ELF-1 (cell line): ENCODE data around the gene IKZF2.

ENCODE experiments used
- DNase-seq: peaks from one replicate; pipeline ENCODE4 v3.0.0-alpha.2; 2016; ENCODE audit warnings: low read depth, low spot score

Gene IKZF2

GRCh38 chr2:213152888-213153287 is 1.5 kb upstream of the IKZF2 start:
- DNase-seq, result no peak

DNA sequence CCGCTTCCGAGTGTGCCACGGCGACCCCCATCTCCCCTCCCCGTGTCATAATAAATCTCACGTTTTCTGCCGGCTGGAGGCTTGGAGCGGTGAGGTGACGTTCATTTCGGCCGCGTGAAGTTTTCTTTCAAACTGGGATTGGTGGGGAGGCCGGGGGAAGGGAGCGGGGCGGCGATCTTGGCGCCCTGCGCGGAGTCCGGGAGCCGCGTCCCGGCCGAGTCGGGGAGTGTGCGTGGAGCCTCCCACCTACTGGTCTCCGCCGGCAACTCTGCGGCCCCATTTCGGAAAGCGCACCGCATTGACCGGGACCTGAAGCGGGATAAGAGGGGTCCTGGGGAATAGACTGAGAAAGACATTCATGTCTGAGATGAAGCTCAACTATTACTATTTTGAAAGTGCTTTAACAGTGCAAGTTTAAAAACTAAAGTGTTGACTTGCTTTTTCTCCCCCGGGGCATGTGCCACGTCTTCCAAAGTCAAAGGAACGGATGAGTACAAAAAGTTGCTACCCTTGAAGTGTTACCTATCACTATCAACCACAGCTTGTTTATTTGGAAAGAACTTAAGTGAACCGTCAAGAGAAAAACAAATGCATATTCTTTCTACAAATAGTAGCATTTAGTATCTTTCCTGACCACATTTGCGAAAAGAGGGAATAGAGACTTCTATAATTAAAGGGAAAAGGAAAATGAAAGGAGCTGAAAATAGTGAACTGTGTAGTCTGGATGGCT is 818 bp upstream of the IKZF2 start:
- DNase-seq, result peak; percentile 72

DNA sequence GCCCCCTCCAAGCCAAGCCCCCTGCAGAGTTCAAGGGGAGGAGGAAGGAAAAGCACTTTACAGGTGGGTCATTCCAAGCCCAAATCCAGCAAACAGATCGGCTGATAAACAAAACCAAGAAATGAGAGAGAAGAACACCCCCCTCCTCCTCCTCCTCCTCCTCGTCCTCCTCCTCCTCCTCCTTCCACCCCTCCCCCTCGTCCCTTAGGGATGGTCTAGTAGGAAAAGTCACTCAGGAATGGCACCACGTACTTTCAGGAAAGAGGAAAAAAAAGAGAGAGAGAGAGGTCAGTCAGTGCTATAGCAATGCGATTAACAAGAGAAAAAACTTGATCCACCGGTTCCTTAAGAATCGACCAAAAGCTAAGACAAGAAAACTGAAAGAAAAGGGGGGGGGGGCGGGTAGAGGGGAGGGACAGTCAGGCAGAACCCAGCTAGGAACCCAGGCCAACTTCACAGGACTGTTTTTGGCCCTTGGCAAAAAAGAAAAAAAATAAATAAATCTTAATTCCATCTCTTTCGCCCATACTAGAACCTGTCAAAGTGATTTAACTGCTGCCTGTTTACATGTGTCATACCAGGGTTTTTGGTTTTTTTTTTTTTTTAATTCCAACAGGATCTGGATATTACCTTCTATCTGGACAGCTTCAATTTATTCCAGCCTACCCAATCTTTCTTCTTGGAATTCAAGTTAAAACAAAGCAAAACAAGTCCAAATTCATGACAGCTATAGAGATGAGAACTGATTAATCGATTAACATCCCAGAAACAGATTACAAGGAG is 906 bp downstream of the IKZF2 start:
- peak; percentile 55 for DNase-seq

GRCh38 chr2:213149949-213150314 is 1.5 kb downstream of the IKZF2 start:
- no peak for DNase-seq

GRCh38 chr2:213149294-213149875 is 2.0 kb downstream of the IKZF2 start:
- DNase-seq, result no peak

DNA sequence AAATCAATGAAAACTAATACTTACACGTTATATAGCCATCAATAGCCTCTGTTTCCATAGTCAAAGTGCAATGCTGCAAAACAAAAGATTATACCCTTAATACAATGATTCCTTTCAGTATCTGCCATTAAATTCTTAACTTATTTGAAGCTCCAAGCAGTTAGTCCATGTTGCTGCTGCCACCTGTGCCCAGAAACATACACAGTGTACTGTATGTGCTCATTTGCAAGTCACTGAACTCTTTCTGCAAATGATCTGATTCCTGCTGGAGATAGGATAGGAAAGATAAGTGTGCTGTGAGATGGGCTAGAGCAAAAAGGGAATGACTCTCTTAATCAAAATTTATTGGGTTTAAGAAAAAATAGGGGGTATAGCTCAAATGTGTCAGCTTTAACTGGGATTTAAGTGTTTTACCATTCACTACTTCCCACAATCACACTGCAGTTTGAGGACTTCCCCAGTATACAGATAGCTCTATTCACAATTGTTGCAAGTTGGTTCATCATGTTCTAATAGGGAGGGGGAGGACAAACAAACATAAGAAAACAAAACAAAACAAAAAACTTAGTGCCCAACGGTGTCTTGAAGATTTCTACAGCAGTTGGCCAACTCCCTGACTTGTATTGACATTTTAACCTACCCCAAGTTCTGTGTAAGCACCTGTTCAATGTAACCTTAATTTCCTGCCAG is 2.7 kb downstream of the IKZF2 start:
- no peak for DNase-seq

- no peak for DNase-seq
Measured at GRCh38 chr2:213147538-213147937, 3.9 kb downstream of the IKZF2 start.

- DNase-seq, result no peak
Measured at GRCh38 chr2:213145715-213146242, 5.6 kb downstream of the IKZF2 start.

- DNase-seq, result no peak
Measured at GRCh38 chr2:213137064-213137463, 14.3 kb downstream of the IKZF2 start.

- no peak for DNase-seq
Measured at GRCh38 chr2:213129311-213129710, 22.1 kb downstream of the IKZF2 start.

GRCh38 chr2:213125646-213126347 is 25.6 kb downstream of the IKZF2 start:
- DNase-seq, result no peak

- DNase-seq, result no peak
Measured at GRCh38 chr2:213122725-213123124, 28.7 kb downstream of the IKZF2 start.

- DNase-seq, result no peak
Measured at GRCh38 chr2:213121690-213122089, 29.7 kb downstream of the IKZF2 start.

- DNase-seq, result no peak
Measured at GRCh38 chr2:213119061-213119809, 32.2 kb downstream of the IKZF2 start.

DNA sequence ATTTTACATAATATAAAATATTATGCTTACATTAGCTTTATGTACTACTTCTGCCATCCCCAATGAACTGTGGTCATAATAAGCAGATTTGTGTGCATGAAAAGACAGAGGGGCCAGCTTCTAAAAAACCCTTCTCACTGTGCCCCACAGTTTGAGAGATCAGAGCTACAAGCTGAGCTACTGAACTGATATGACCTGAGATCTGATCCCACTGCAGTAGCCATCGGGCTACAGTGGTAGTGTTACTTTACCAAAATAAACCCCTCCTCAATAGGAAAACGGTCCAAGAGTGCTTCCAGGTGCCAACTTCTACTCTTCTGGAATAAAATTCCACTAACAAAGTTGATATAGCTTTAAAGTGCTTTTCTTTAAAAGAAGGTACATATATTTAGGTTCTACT is 43.1 kb downstream of the IKZF2 start:
- no peak for DNase-seq

GRCh38 chr2:213107728-213108127 is 43.7 kb downstream of the IKZF2 start:
- DNase-seq, result no peak

DNA sequence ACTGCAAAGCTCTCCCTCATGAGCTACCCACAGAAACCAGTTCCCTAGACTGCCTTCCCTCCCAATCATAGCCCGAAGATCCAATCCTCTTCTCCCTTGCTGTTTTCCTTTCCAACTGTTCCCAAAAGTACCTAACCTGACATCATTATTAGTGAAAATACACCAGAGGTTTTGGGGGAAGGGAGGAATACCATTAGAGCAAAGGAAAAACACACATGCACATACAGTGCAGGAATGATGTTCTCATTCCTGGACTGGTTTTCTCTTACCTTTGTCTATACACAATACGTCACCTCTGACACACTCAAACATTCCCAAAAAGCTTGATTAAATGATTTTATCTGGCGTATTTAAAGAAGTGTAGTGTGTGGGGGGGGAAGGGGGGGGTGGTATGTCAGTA is 46.2 kb downstream of the IKZF2 start:
- no peak for DNase-seq

- DNase-seq, result no peak
Measured at GRCh38 chr2:213104903-213105202, 46.6 kb downstream of the IKZF2 start.

- DNase-seq, result no peak
Measured at GRCh38 chr2:213104092-213104902, 47.1 kb downstream of the IKZF2 start.
